HEK293 (cell line): ENCODE results near the gene TRAF4.

Experiments
- CTCF ChIA-PET: fragments of 350-600 bp; formaldehyde crosslinking; extraction: SDS; loops from one replicate; lab custom pipeline; 2021; ENCODE audit warnings: antibody characterized with exemption; lab: Yijun Ruan, JAX
- POLR2A ChIA-PET: fragments of 300-600 bp; formaldehyde crosslinking; extraction: SDS; loops from one replicate; lab custom pipeline; 2020; ENCODE audit warnings: antibody characterized with exemption, inconsistent platforms; lab: Yijun Ruan, JAX
- H3K27ac ChIP-seq: fragments of 200-500 bp; sonication (Bioruptor generic); 2 replicates; pipeline ENCODE4 v1.5.1; 2014; ENCODE audit warnings: low read depth, low read length, control low read depth, inconsistent platforms; ENCODE audit errors: extremely low read depth
- H3K36me3 ChIP-seq, 2 experiments: fragments of 200-500 bp in 1 of 2; sonication (Bioruptor generic) in 1 of 2; 1 replicate in 1 of 2; 2 replicates in 1 of 2; pipeline ENCODE4 v1.5.1; 2014 to 2017; ENCODE audit warnings: inconsistent platforms in 2 of 2, low read length in 2 of 2; ENCODE audit not compliant: control insufficient read depth in 2 of 2, insufficient read depth in 1 of 2
- H3K4me1 ChIP-seq: fragments of 200-500 bp; sonication (Bioruptor generic); 2 replicates; pipeline ENCODE4 v1.5.1; 2014; ENCODE audit warnings: mild to moderate bottlenecking, low read length, inconsistent platforms; ENCODE audit not compliant: control insufficient read depth, insufficient read depth
- H3K4me3 ChIP-seq: 2 replicates; pipeline ENCODE4 v1.5.1; 2011; ENCODE audit warnings: low read depth, mild to moderate bottlenecking, control low read depth, low read length, moderate library complexity
- H3K9me3 ChIP-seq: fragments of 200-500 bp; sonication (Bioruptor generic); 2 replicates; pipeline ENCODE4 v1.5.1; 2014; ENCODE audit warnings: low read depth, low read length, inconsistent platforms; ENCODE audit not compliant: control insufficient read depth, insufficient read depth
- CTCF ChIP-seq: fragments of 450-650 bp; formaldehyde crosslinking; IDR thresholded peaks from 2 replicates; pipeline ENCODE4 v1.5.1; 2016; ENCODE audit warnings: missing biosample characterization, missing genetic modification characterization
- TSHZ1 ChIP-seq: fragments of 450-650 bp; formaldehyde crosslinking; IDR thresholded peaks from 2 replicates; pipeline ENCODE4 v1.5.1; 2016; ENCODE audit warnings: missing biosample characterization, missing genetic modification characterization, borderline replicate concordance
- ZNF140 ChIP-seq: fragments of 450-650 bp; formaldehyde crosslinking; IDR thresholded peaks from 2 replicates; pipeline ENCODE4 v1.5.1; 2016; ENCODE audit warnings: missing biosample characterization, missing genetic modification characterization
- ZNF169 ChIP-seq: fragments of 450-650 bp; formaldehyde crosslinking; IDR thresholded peaks from 2 replicates; pipeline ENCODE4 v1.5.1; 2016; ENCODE audit warnings: missing biosample characterization, missing genetic modification characterization
- ZNF2 ChIP-seq: fragments of 450-650 bp; formaldehyde crosslinking; IDR thresholded peaks from 2 replicates; pipeline ENCODE4 v1.5.1; 2016; ENCODE audit warnings: missing biosample characterization, missing genetic modification characterization
- ZNF202 ChIP-seq: fragments of 450-650 bp; formaldehyde crosslinking; IDR thresholded peaks from 2 replicates; pipeline ENCODE4 v1.5.1; 2016; ENCODE audit warnings: missing biosample characterization, missing genetic modification characterization, borderline replicate concordance
- ZNF24 ChIP-seq: fragments of 450-650 bp; formaldehyde crosslinking; IDR thresholded peaks from 2 replicates; pipeline ENCODE4 v1.5.1; 2016; ENCODE audit warnings: missing biosample characterization, missing genetic modification characterization
- ZNF510 ChIP-seq: fragments of 450-650 bp; formaldehyde crosslinking; IDR thresholded peaks from 2 replicates; pipeline ENCODE4 v1.5.1; 2018; ENCODE audit warnings: mild to moderate bottlenecking, missing genetic modification characterization, missing biosample characterization; ENCODE audit not compliant: insufficient replicate concordance
- ZNF514 ChIP-seq: fragments of 450-650 bp; formaldehyde crosslinking; IDR thresholded peaks from 2 replicates; pipeline ENCODE4 v1.5.1; 2016; ENCODE audit warnings: missing biosample characterization, missing genetic modification characterization
- ZNF626 ChIP-seq: fragments of 450-650 bp; sonication (Bioruptor Pico); formaldehyde crosslinking; IDR thresholded peaks from 2 replicates; pipeline ENCODE4 v1.5.1; 2018; ENCODE audit warnings: missing biosample characterization, missing genetic modification characterization, inconsistent platforms
- ZNF660 ChIP-seq: fragments of 450-650 bp; IDR thresholded peaks from 2 replicates; pipeline ENCODE4 v1.5.1; 2018; ENCODE audit warnings: missing biosample characterization, mild to moderate bottlenecking, missing genetic modification characterization
- ZNF704 ChIP-seq: fragments of 450-650 bp; formaldehyde crosslinking; IDR thresholded peaks from 2 replicates; pipeline ENCODE4 v1.5.1; 2016; ENCODE audit warnings: missing biosample characterization, missing genetic modification characterization

TRAF4 gene

GRCh38 chr17:28706471-28707338, 37.1 kb upstream of the TRAF4 start:
- TF ChIP-seq CTCF (tag by site-specific recombination) (peak; percentile 40), TSHZ1 (tag by site-specific recombination) (no peak), ZNF514 (tag by site-specific recombination) (no peak)
- Histone ChIP-seq H3K4me3 (no peak overlapping the region), H3K4me1 (peaks cover 3% of the 10 kb centered on the region), H3K27ac (0 out of 2 replicates have a peak overlapping the region, but pooled peaks have one; percentile 16), H3K36me3 (peaks cover 0 to 45% of the 10 kb centered on the region in 2 experiments; a peak in 2 of 3 replicates), H3K9me3 (no peaks in the 10 kb centered on the region)
- ChIA-PET POLR2A (interaction anchor here (0.7 to 10.5 kb wide), 5 partner anchors 10 to 61 kb away, joined by 3 to 190 read pairs (median 10); partner anchors contain the start of genes BLTP2, RPL23A and TLCD1), CTCF (interaction anchor here (0.6 to 0.9 kb wide), 2 partner anchors 19 to 417 kb away, joined by 3 read pairs; no protein-coding TSS in a partner anchor)

GRCh38 chr17:28707339-28707720, 36.5 kb upstream of the TRAF4 start:
- no peak for TF ChIP-seq ZNF202
- no peak for TF ChIP-seq ZNF704 (tag by site-specific recombination)
- no peak for TF ChIP-seq ZNF2 (tag by site-specific recombination)
- TF ChIP-seq ZNF626 (tag by site-specific recombination): no peak
- no peak for TF ChIP-seq ZNF169 (tag by site-specific recombination)
- TF ChIP-seq ZNF510 (tag by site-specific recombination): no peak
- 0 out of 2 replicates have a peak, but pooled peaks have one; percentile 28 for TF ChIP-seq ZNF24 (tag by site-specific recombination)
- no peak for TF ChIP-seq ZNF140 (tag by site-specific recombination)
- TF ChIP-seq ZNF660 (tag by site-specific recombination): no peak
- Histone ChIP-seq H3K36me3 (peaks cover 0 to 39% of the 10 kb centered on the region in 2 experiments; a peak in 1 of 3 replicates), H3K4me3 (no peak overlapping the region), H3K9me3 (no peaks in the 10 kb centered on the region), H3K27ac (no peak overlapping the region), H3K4me1 (peaks cover 3% of the 10 kb centered on the region)
- CTCF ChIA-PET: interaction anchor here (0.6 kb wide), 2 partner anchors 288 to 417 kb away, joined by 3 to 6 read pairs; no protein-coding TSS in a partner anchor
- POLR2A ChIA-PET: interaction anchor here (0.7 to 10.5 kb wide), 5 partner anchors 10 to 62 kb away, joined by 3 to 190 read pairs (median 10); partner anchors contain the start of genes BLTP2, RPL23A and TLCD1
